GM12878 (cell line): ENCODE data around the gene NR6A1. TPM values are rescaled to one million over a fixed set of nuclear protein-coding genes. Genes with fewer than 3 reads are reported as not detected.

ENCODE experiments used
- ATAC-seq: fragments of 200-7000 bp; cut with Tn5 transposase; 3 replicates; pipeline ENCODE4 v1.9.1; 2020; ENCODE audit warnings: mild to moderate bottlenecking, moderate library complexity
- BruUV-seq: library from RNA; stranded (reverse); fragments of 400-500 nt; replicated peaks from 2 replicates; lab custom pipeline; 2021; lab: Mats Ljungman, UMichigan
- CTCF ChIA-PET: fragments of 300-600 bp; sonication (Branson Sonifier 250); formaldehyde crosslinking; extraction: SDS; loops from one replicate; lab custom pipeline; 2021; ENCODE audit warnings: inconsistent platforms; lab: Yijun Ruan, JAX
- POLR2A ChIA-PET: fragments of 350-600 bp; formaldehyde crosslinking; extraction: SDS; loops from one replicate; lab custom pipeline; 2021; ENCODE audit warnings: inconsistent platforms; lab: Charles Lee
- RAD21 ChIA-PET: fragments of 300-600 bp; sonication (Branson Sonifier 250); formaldehyde crosslinking; loops from one replicate; lab custom pipeline; 2023; ENCODE audit warnings: antibody characterized with exemption; ENCODE audit not compliant: unreplicated experiment; lab: Charles Lee
- SMC1A ChIA-PET: fragments of 300-600 bp; sonication (Branson Sonifier 250); formaldehyde crosslinking; loops from one replicate; lab custom pipeline; 2023; ENCODE audit not compliant: unreplicated experiment, uncharacterized antibody; lab: Charles Lee
- DNase-seq: peaks from one replicate; pipeline ENCODE4 v3.0.0-alpha.2; 2011; ENCODE audit warnings: low read depth, low spot score
- FAIRE-seq: peaks from 3 replicates; lab custom pipeline; 2011; peaks lifted over from hg19 to GRCh38; lab: Jason Lieb, UNC
- H2AFZ ChIP-seq: 2 replicates; pipeline ENCODE4 v1.6.0; 2011; ENCODE audit warnings: low read depth, low read length, control low read depth; ENCODE audit not compliant: control insufficient read depth
- H3K27ac ChIP-seq: 2 replicates; pipeline ENCODE4 v1.5.1; 2011; ENCODE audit warnings: control low read depth; ENCODE audit not compliant: control insufficient read depth, insufficient read depth
- H3K27me3 ChIP-seq, 2 experiments: replicated peaks in 1 of 2; 2 replicates each; pipeline versions ENCODE4 v1.6.0 to v1.6.1; 2011; ENCODE audit warnings: low read length in 1 of 2; ENCODE audit not compliant: control insufficient read depth in 2 of 2, insufficient read depth in 2 of 2
- H3K36me3 ChIP-seq, 2 experiments: 2 replicates each; pipeline ENCODE4 v1.5.1; 2011; ENCODE audit warnings: low read length in 1 of 2; ENCODE audit not compliant: control insufficient read depth in 2 of 2, insufficient read depth in 2 of 2
- H3K4me1 ChIP-seq: 2 replicates; pipeline ENCODE4 v1.6.1; 2011; ENCODE audit warnings: mild to moderate bottlenecking, low read length, moderate library complexity, mixed read lengths; ENCODE audit not compliant: control insufficient read depth, insufficient read depth
- H3K4me2 ChIP-seq: 2 replicates; pipeline ENCODE4 v1.6.0; 2011; ENCODE audit warnings: control low read depth; ENCODE audit not compliant: control insufficient read depth, insufficient read depth
- H3K4me3 ChIP-seq: fragments of 200-600 bp; sonication (generic); 2 replicates; pipeline ENCODE4 v1.5.1; 2016
- H3K79me2 ChIP-seq: 2 replicates; pipeline ENCODE4 v1.6.0; 2011; ENCODE audit warnings: low read length; ENCODE audit not compliant: control insufficient read depth, insufficient read depth
- H3K9ac ChIP-seq: 2 replicates; pipeline ENCODE4 v1.8.0; 2011; ENCODE audit warnings: low read length, control low read depth, mixed read lengths; ENCODE audit not compliant: control insufficient read depth, insufficient read depth
- H3K9me3 ChIP-seq: replicated peaks from 3 replicates; pipeline ENCODE4 v1.5.1; 2011; ENCODE audit warnings: mild to moderate bottlenecking, low read length; ENCODE audit not compliant: control insufficient read depth, insufficient read depth
- H4K20me1 ChIP-seq: 2 replicates; pipeline ENCODE4 v1.6.0; 2011; ENCODE audit not compliant: control insufficient read depth, insufficient read depth
- CEBPB ChIP-seq, 2 experiments: fragments of 150-350 bp in 1 of 2; IDR thresholded peaks; 2 replicates each; pipeline ENCODE4 v1.6.1; 2012 to 2014; ENCODE audit warnings: low read depth in 2 of 2, low read length in 2 of 2, borderline replicate concordance in 1 of 2, inconsistent platforms in 1 of 2
- ESRRA ChIP-seq: IDR thresholded peaks from 2 replicates; pipeline ENCODE4 v1.6.1; 2012; ENCODE audit warnings: mild to moderate bottlenecking, low read length, improper control_type of control experiment
- FOXK2 ChIP-seq: fragments of 450-650 bp; IDR thresholded peaks from 2 replicates; pipeline ENCODE4 v1.6.1; 2017; ENCODE audit warnings: mild to moderate bottlenecking, moderate library complexity
- MEF2A ChIP-seq: IDR thresholded peaks from 2 replicates; pipeline ENCODE4 v1.6.1; 2011; ENCODE audit warnings: low read depth, mild to moderate bottlenecking, low read length, moderate library complexity; ENCODE audit not compliant: insufficient read depth
- MTA2 ChIP-seq: fragments of 450-650 bp; IDR thresholded peaks from 2 replicates; pipeline ENCODE4 v1.6.1; 2016; ENCODE audit warnings: low read depth, mild to moderate bottlenecking, moderate library complexity
- MYB ChIP-seq: fragments of 150-350 bp; IDR thresholded peaks from 2 replicates; pipeline ENCODE4 v1.6.1; 2014; ENCODE audit warnings: mild to moderate bottlenecking, low read depth, low read length, borderline replicate concordance
- MYC ChIP-seq: IDR thresholded peaks from 2 replicates; pipeline ENCODE4 v1.6.1; 2011; ENCODE audit warnings: mild to moderate bottlenecking, low read length, moderate library complexity, inconsistent platforms; ENCODE audit not compliant: insufficient read depth, insufficient replicate concordance, insufficient read length, severe bottlenecking
- NBN ChIP-seq: fragments of 450-650 bp; IDR thresholded peaks from 2 replicates; pipeline ENCODE4 v1.6.1; 2016
- NFYB ChIP-seq: IDR thresholded peaks from 2 replicates; pipeline ENCODE4 v1.6.1; 2011; ENCODE audit warnings: low read depth, mild to moderate bottlenecking, low read length, improper control_type of control experiment, moderate library complexity; ENCODE audit not compliant: insufficient read depth
- NR2C2 ChIP-seq: IDR thresholded peaks from 2 replicates; pipeline ENCODE4 v1.6.1; 2011; ENCODE audit warnings: borderline replicate concordance, low read depth; ENCODE audit not compliant: control insufficient read depth, insufficient read length
- SPI1 ChIP-seq: IDR thresholded peaks from 2 replicates; pipeline ENCODE4 v1.6.1; 2011; ENCODE audit warnings: low read depth, mild to moderate bottlenecking, low read length, moderate library complexity, borderline replicate concordance; ENCODE audit not compliant: insufficient read depth
- WGBS: methylation state at CpG from one replicate; pipeline ENCODE4 v1.1.6; 2016; ENCODE audit warnings: low lambda C conversion rate; ENCODE audit not compliant: insufficient replicate concordance, insufficient coverage; ENCODE audit errors: missing lambda C conversion rate; 5-methylcytosine and 5-hydroxymethylcytosine counted together
- in situ Hi-C: fragments of 300-500 bp; cut with MboI; formaldehyde crosslinking; loops from 9 replicates; pipeline ENCODE4 v1.14.3; 2018; ENCODE audit warnings: mixed read lengths
- intact Hi-C: fragments of 100-400 bp; cut with micrococcal nuclease; formaldehyde crosslinking; loops from one replicate; pipeline ENCODE4 v1.14.2; 2022; ENCODE audit not compliant: unreplicated experiment
- polyA plus RNA-seq, 11 experiments: library from polyadenylated mRNA; depleted of rRNA in 4 of 11; unstranded in 6 of 11; stranded (reverse) in 5 of 11; fragments of >200 nt; fragmentation: Nextera tagmentation in 4 of 11; fragmentation: Illumina TruSeq in 1 of 11; extraction: Ambion mirVana in 4 of 11; extraction: Trizol in 1 of 11; gene quantifications; 1 replicate in 1 of 11; 2 replicates in 10 of 11; pipeline versions ENCODE4 v1.2.1 to v1.2.3, GENCODE V29; 2011 to 2016; ENCODE audit warnings: inconsistent platforms in 2 of 11, missing spikeins in 2 of 11, low read depth in 1 of 11
- total RNA-seq, 4 experiments: library from RNA; depleted of rRNA in 3 of 4; stranded (reverse); fragments of >200 nt in 3 of 4; fragmentation: Illumina TruSeq in 1 of 4; extraction: Trizol in 1 of 4; gene quantifications; 2 replicates each; pipeline versions ENCODE4 v1.2.1 to v1.2.3, GENCODE V29; 2013 to 2021
- TF ChIP-seq, protein P1 (sequence below): IDR thresholded peaks from 2 replicates; pipeline ENCODE4 v1.6.1; 2012; ENCODE audit warnings: low read depth, low read length, improper control_type of control experiment
- TF ChIP-seq, protein P2 (sequence below): fragments of 450-650 bp; IDR thresholded peaks from 2 replicates; pipeline ENCODE4 v1.6.1; 2016; ENCODE audit warnings: mild to moderate bottlenecking
- TF ChIP-seq, protein P3 (sequence below): fragments of 450-650 bp; IDR thresholded peaks from 2 replicates; pipeline ENCODE4 v1.6.1; 2018; ENCODE audit warnings: mild to moderate bottlenecking, low read depth, moderate library complexity; ENCODE audit not compliant: partially characterized antibody
- TF ChIP-seq, protein P4 (sequence below): IDR thresholded peaks from 2 replicates; pipeline ENCODE4 v1.6.1; 2011; ENCODE audit warnings: borderline replicate concordance, low read depth, mild to moderate bottlenecking, moderate library complexity, mixed read lengths, low read length; ENCODE audit not compliant: insufficient read depth; ENCODE audit errors: extremely low read length

NR6A1 gene
- total and polyA plus RNA-seq, 10 of the 15 experiments (the other 5 are each of a cell fraction or from before 2014, with no cell fraction given), result 1.2 to 9.2 (median 4.6) TPM

- ChIA-PET CTCF (interaction anchor here (1.1 to 16.1 kb wide), 5 partner anchors 8 to 72 kb away, joined by 3 to 575 read pairs (median 4); partner anchors contain the start of genes ARPC5L, RPL35 and WDR38), RAD21 (interaction anchor here (2.0 kb wide), 1 partner anchor 74 kb away, joined by 12 read pairs; the partner anchor contains the start of gene WDR38), POLR2A (no interaction called here), SMC1A (interaction anchor here (0.5 to 1.3 kb wide), 2 partner anchors 72 to 73 kb away, joined by 3 to 4 read pairs; partner anchors contain the start of gene WDR38)
- Histone ChIP-seq H3K9me3 (no peaks in the 10 kb centered on the region), H4K20me1 (no peaks in the 10 kb centered on the region), H3K27ac (no peak overlapping the region), H3K9ac (no peak overlapping the region), H3K27me3 (peaks cover 5 to 6% of the 10 kb centered on the region in 2 experiments), H3K4me2 (no peak overlapping the region), H3K36me3 (no peaks in the 10 kb centered on the region), H3K4me1 (peaks cover 3% of the 10 kb centered on the region), H3K79me2 (no peaks in the 10 kb centered on the region), H3K4me3 (no peak overlapping the region), H2AFZ (no peak overlapping the region)
- in situ Hi-C loops (no loop called here), intact Hi-C loops (no loop called here)
- BruUV-seq, result no TSS peak
- no peak for ATAC-seq
- WGBS, result 50% methylated on average over 14 of the region's 14 CpGs
- no peak for DNase-seq
- FAIRE-seq, result no peak
- TF ChIP-seq, protein P1, sequence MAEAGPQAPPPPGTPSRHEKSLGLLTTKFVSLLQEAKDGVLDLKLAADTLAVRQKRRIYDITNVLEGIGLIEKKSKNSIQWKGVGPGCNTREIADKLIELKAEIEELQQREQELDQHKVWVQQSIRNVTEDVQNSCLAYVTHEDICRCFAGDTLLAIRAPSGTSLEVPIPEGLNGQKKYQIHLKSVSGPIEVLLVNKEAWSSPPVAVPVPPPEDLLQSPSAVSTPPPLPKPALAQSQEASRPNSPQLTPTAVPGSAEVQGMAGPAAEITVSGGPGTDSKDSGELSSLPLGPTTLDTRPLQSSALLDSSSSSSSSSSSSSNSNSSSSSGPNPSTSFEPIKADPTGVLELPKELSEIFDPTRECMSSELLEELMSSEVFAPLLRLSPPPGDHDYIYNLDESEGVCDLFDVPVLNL, result no peak
- TF ChIP-seq NBN (no peak), SPI1 (no peak), MYC (no peak), NFYB (no peak), MEF2A (no peak), MTA2 (no peak), CEBPB (IDR thresholded peaks at IDR 0.05; ENCODE audit: borderline replicate concordance in 1 of 2, low read depth in 2 of 2, low read length in 2 of 2) (no peak), ESRRA (no peak), NR2C2 (no peak), FOXK2 (no peak), MYB (no peak)
- TF ChIP-seq, protein P2, sequence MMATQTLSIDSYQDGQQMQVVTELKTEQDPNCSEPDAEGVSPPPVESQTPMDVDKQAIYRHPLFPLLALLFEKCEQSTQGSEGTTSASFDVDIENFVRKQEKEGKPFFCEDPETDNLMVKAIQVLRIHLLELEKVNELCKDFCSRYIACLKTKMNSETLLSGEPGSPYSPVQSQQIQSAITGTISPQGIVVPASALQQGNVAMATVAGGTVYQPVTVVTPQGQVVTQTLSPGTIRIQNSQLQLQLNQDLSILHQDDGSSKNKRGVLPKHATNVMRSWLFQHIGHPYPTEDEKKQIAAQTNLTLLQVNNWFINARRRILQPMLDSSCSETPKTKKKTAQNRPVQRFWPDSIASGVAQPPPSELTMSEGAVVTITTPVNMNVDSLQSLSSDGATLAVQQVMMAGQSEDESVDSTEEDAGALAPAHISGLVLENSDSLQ, result no peak
- TF ChIP-seq, protein P3, sequence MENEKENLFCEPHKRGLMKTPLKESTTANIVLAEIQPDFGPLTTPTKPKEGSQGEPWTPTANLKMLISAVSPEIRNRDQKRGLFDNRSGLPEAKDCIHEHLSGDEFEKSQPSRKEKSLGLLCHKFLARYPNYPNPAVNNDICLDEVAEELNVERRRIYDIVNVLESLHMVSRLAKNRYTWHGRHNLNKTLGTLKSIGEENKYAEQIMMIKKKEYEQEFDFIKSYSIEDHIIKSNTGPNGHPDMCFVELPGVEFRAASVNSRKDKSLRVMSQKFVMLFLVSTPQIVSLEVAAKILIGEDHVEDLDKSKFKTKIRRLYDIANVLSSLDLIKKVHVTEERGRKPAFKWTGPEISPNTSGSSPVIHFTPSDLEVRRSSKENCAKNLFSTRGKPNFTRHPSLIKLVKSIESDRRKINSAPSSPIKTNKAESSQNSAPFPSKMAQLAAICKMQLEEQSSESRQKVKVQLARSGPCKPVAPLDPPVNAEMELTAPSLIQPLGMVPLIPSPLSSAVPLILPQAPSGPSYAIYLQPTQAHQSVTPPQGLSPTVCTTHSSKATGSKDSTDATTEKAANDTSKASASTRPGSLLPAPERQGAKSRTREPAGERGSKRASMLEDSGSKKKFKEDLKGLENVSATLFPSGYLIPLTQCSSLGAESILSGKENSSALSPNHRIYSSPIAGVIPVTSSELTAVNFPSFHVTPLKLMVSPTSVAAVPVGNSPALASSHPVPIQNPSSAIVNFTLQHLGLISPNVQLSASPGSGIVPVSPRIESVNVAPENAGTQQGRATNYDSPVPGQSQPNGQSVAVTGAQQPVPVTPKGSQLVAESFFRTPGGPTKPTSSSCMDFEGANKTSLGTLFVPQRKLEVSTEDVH, result no peak
- TF ChIP-seq, protein P4, sequence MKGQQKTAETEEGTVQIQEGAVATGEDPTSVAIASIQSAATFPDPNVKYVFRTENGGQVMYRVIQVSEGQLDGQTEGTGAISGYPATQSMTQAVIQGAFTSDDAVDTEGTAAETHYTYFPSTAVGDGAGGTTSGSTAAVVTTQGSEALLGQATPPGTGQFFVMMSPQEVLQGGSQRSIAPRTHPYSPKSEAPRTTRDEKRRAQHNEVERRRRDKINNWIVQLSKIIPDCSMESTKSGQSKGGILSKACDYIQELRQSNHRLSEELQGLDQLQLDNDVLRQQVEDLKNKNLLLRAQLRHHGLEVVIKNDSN, result no peak
Measured at GRCh38 chr9:124780060-124780756, 9.1 kb upstream of the NR6A1 start.
